ENCODE measurements around the gene YBEY.

YBEY gene

DNA sequence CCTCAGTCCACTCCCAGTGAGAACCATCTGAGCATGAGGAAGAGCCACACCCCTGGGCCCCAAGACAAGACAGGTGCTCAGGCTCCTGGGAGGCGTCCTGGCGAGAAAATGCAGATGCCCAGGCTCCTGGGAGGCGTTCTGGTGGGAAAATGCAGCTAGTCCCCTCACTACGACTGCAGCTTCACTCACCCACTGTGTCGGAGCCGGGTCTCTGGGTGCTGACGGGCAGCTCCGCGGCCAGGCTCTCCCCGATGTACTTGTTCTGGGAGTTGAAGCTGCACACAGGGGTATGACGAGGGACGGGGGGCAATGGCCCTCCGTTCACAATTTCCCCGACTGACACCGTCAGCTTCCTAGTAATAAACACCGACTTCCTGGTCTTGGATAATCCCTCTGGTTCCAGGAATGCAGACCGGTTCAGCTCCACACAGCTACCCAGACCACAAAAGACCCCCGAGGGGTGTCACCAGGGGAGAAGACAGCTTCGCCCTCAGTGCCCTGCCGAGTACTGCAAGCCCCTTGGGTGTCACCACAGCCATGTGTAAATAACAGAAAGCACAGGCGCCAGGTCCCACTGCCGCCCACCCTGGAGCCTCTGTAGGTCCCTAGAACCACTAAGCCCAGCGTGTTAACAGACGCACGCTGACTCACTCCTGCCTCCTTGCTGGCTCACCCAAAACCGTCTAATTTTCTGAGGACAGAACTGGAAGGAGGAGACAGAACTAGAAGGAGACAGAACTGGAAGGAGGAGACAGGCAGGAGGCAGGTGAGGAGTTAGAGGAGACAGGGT lies 20.2 kb upstream of the YBEY start:
- DNase-seq, result no peak

DNA sequence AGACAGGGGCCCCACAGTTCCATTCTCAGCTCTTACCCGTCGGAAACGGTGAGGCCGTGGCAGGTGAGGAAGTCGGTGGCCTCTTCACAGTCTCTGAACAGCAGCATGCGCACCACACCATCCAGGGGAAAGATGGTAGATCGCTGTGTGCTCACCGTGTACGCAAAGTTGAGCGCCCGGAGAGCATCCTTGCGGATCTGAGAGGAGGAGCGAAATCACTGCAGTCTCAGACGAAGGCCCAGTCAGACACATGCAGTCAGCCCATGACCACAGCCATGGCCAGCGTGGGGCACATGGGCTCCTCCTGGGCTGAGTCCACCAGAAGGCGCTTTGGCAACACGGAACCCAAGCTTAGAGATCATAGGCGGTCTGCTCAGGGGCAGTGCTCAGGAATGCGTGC lies 19.2 kb upstream of the YBEY start:
- DNase-seq, result no peak

DNA sequence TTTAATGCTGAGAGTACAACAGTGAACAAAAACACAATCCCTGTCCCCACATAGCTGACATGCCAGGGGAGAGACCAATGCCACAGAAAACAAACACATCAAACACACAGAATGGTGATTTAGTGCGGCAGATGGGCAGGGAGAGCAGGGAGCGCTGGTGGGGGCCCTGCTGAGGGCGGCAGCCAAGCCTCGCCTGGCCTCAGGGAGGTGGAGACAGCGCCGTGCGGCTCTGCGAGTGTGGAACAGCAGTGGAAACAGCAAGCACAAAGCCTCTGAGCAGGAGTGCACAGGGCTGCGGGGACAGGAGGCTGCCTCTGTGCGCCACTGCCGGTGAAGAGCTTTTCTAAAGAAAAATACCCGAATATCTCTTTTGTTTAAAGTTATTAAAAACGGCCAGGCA lies 17.8 kb upstream of the YBEY start:
- no peak for DNase-seq

DNA sequence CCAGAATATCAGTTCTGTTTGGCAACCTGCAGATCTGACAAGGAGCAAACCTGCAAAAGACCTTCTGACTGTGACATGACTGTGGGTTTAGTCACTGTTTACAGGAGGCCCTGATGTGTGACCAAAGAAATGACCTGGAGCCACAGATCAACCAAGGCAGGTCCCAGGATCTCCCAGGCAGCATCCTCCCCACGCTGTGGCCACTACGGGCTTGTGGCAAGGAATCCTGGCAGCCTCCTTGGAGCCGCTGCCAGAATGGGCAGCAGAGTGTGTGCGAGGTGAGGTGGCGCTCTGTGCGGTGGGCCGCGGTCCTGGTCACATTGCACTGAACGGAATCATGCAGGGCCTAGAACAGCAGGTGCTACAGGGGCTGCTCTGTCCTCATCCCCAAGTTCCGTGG lies 16.7 kb upstream of the YBEY start:
- DNase-seq, result no peak

DNA sequence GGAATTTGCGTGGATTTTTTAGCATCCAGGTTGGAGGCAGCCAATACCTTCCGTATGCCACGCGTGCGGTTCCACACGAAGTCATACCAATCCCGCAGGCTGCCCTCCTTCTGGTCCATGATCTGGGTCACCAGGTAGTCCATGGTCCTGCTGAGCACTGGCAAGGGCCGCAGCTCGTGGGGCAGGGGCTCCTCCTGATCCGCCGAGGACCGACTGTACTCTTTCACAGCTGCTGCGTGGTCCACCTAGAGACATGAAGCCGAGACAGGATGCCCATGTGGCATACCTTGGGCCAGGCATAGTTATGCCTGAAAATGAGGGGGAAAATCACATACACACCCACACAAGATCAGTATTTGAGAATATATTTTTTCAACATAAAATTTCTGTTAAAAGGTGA lies 12.8 kb upstream of the YBEY start:
- no peak for DNase-seq

DNA sequence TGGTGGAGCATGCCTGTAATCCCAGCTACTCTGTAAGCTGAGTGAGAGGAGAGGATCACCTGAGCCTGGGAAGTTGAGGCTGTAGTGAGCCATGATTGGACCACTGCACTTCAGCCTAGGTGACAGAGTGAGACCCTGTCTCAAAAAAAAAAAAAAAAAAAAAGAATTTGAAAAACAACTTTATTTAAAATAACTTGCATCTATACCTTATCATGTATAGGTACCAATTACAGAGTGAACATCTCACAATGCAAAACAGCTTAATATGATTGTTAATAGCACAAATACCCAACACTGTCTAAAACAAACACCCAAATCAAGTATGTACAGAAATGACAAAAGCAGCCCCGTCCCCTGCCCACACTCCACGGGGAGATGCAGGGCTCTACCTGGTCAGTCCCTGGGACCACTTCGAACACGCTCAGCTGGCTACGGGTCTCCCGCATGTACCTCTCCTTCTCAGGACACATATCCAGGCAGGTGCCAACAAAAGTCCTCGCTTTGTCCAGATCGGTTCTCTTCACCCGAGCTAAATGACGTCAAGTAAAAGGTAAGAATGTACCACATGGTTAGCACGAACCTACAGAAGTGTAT lies 11.2 kb upstream of the YBEY start:
- no peak for DNase-seq

DNA sequence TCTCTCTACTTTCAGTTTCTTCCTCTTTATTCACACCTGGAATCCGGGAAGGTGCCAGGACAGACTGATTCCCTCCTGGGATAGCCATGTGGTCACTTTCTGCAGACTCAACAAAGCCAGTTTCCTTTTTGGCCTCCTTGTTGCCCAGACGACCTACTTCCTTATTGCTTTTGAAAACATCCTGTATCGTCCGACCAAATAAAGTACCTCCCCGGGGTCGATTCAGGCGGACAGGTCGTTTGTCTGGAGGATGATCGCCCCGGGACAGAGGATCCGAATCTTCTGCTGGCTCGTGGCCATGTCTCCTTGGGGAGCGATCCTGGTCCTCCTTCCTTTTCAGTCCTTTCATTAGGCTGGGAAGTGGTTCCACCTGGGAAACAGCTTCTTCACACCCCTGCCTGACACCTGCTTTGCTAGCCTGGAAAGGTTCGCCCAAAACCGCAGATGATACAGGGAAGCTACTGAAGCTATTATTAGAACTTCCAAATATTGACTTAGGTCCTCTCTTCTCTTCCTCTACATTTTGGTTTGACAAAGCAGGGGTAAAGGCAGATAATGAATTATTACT lies 2.0 kb upstream of the YBEY start:
- DNase-seq, result no peak

DNA sequence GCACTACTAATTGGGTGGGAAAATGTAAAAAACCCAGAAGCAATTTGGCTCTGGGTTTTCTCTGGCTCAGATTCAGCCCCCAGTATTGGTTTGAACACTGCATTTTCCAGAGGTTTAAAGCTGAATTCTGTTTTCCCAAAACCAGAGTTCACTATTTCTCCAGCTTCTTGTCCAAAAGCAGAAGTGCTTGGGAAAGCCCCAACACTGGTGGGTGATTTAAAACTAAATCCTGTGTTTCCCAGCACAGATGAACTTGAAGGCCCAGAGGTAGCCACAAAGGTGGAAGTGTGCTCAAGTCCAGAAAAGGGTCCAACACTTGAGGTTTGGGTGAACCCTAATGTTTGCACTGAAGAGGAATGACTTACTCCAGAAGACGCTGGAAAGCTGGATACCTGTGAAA lies 1.4 kb upstream of the YBEY start:
- DNase-seq, result no peak

DNA sequence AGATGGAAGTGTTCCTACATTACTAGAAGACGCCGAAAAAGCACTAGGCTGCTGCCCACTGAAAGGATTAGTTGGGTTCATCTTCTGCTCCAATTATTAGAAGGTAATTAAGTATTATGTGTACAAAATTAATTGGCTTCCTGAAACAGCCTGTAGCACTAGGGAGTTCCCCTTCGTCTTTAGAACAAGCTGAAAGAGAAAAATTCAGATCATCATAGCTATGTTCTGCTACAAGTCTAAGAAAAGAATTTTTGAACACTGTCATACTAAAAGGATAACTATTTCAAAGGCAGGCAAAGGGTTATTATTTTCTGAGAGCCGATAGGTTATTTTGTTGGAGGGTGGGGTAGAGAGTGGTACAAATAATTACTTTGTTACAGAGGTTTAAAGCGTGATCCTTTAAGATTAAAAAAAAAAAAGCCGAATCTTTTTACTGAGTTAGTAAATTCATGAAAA lies 908 bp upstream of the YBEY start, which contains the start of gene MCM3AP:
TSS of gene MCM3AP (minus strand) at position 406 of the 456 bp plus-strand sequence. CDS start at position 81, 325 bp downstream.
- no peak for DNase-seq

DNA sequence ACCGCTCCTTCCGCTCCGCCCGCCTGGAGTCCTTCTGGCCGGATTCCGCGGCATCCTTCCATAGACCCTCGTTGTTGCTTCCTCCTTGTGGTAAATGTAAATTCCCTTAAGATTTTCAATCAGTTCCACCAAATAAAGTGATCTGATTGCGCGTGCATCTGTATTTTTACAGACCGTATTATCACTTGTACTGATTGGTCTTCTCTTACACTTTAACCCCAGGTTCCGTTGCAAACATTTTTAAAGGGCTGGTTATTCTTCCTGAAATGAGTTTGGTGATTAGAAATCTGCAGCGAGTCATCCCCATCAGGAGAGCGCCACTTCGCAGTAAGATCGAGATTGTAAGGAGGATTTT lies 483 bp downstream of the YBEY start:
- no peak for DNase-seq

DNA sequence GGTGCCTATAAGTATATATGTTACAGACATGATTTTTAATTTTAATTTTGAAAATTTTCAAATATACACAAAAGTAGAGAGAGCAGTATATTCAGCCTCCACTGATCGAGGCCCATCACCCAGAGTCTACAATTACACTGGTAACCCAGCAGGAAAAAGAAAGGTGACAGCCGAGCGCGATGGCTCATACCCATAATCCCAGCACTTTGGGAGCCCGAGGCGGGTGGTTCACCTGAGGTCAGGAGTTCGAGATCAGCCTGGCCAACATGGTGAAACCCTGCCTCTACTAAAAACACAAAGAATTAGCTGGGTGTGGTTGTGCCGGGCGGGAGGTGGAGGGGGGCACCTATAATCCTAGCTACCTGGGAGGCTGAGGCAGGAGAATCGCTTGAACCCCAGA lies 1.4 kb downstream of the YBEY start:
- no peak for DNase-seq

DNA sequence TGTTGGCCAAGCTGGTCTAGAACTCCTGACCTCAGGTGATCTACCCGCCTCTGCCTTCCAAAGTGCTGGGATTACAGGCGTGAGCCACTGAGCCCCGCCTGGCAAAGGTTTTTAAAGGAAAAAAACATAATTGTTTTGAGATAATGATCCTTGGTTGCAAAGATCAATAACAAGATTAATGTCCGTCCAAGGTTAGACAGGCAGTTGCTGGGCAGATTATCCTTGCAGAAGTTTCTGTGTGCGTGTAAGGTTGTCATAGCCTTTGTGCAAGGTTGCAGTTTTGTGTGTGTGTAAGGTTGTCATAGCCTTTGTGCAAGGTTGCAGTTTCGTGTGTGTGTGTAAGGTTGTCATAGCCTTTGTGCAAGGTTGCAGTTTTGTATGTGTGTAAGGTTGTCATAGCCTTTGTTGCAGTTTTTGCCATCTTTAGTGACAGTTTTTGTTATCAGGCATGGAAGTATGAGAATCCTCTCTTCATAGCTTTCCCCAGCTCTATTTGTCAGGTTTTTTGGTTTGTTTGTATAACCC lies 3.6 kb downstream of the YBEY start:
- DNase-seq, result no peak

DNA sequence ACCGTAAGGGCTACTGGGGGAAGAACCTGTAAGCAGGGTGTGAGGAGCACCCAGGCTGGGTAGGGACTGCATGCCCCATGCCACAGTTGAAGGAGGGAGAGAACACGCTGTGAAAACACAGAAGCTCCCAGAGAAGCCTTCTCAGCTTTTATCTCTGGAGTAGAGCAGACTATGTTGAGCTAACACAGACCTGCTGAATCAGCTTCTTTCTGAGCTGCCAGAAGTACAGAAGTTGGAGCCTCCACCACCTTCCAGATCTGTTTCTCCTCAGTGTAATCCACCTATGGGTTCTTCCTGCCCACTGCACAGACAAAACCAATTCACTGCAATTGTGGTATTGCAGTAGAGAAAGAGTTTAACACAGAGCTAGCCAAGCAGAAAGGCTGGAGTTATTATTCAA lies 5.4 kb downstream of the YBEY start:
- DNase-seq, result no peak

DNA sequence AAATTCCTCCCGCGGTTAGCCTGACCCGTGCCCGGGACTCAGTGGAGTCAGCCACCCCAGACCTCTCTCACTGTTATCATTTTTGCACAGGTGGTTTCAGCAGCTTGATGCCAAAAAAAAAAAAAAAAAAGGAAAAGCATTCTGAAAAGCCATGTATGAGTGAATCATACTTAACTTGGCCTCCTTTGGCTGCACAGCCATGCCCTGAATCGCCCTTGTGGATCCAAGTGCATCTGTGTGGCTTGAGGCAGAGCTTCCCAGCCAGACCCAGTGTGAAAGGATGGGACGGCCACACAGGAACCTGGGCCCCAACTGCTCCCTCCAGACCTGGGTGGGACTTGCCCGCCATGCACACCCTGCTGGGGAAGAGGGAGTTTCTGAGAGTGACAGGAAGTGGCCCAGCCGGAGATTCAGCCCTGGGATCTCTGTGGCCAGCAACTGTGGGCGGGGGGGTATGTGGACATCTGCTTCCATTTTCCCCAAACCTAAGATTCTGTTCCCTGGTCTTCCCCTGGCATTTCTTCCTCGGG lies 8.6 kb downstream of the YBEY start:
- DNase-seq, result no peak

DNA sequence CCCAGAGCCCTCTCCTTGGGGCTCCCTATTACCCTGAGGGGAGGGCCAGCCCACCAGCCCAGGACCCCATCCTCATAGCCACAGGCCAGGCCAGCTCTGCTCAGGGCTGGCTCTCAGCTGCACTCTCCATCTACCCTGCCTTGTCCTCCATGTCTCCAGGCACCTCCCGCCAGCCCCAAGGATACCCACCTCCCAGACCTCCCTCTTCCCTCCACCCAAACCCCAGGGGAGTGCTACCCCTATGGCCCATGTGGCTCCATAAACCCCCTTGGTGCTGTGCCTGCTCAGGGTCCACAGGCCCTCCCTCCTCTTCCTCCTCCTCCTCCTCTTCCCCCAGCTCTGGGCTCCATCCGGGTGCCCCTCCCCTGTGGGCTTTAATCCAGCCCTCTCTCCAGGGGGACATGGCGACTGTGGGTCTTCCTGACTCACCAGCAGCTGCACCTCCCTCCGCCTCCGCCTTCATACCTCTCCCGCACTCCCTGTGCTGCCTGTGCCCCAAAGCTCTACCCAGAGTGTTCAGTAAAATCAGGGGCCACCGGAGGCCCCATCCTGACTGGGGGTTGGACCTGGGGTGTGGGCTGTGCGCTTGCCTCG lies 9.1 kb downstream of the YBEY start:
- DNase-seq, result no peak

DNA sequence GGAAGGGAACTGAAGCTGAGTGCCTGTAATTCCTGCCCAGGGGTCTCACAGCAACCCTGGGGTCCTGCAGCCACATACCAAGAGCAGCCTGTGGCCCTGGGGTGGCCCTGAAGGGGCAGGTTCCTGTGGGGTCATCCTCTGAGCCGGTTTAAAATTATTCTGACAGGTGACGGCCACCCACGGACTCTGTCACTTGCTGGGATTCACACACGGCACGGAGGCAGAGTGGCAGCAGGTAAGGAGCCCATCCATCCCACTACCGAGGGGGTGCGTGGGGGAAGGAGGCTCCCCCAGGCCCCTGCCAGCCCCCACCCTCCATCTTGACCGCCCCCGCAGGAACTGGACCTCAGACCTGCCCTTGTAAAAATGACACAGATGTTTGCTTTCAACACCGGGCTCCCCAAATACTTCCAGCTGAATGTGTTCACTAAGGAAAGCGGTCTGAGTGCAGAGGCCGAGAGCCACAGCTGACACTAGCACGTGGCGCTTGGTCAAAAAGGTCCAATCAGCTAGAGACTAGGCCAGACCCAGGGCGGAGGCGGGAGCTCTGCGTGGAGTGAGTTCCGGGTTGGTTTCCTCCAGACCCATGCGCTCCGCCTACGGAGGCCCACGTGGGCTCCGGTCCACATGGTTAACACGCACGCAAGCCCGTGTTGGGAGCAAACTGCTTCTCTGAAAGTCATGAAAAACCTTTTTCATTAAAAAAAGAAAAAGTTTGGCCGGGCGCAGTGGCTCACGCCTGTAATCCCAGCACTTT lies 10.0 kb downstream of the YBEY start:
- DNase-seq, result no peak

DNA sequence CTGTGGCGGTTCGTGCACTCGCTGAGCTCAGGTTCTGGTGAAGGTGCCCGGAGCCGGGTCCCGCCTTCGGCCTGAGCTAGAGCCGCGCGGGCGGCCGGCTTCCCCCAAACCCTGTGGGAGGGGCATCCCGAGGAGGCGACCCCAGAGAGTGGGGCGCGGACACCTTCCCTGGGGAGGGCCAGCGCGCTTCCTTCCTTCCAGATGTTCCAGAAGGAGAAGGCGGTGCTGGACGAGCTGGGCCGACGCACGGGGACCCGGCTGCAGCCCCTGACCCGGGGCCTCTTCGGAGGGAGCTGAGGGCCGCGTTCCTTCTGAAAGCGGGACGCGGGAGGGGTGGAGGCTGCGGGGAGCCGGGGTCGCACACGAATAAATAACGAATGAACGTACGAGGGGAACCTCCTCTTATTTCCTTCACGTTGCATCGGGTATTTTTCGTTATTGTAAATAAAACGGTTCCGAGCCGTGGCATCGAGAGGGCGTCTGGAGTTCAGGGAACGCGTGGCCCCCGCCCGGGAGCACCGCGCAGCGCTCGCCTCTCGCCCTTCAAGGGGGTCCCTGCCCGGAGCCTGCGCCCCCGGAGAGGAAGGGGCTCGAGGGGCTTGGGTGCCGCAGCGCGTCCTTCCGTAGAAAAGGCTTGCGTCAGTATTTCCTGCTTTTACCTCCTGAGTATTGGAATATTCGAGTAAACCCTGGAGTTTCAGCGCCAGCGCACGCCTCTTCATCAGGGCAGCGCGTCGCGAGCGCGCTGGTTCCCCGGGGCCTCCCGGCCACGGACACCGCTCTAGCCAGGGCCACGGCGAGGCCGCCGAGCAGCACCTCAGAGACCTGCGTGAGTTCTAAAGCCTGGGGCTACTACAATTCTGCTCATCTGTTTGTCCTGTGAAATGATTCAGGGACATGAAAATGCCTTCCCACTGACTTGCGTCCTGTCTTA lies 11.5 kb downstream of the YBEY start:
- peak; percentile 50 for DNase-seq

DNA sequence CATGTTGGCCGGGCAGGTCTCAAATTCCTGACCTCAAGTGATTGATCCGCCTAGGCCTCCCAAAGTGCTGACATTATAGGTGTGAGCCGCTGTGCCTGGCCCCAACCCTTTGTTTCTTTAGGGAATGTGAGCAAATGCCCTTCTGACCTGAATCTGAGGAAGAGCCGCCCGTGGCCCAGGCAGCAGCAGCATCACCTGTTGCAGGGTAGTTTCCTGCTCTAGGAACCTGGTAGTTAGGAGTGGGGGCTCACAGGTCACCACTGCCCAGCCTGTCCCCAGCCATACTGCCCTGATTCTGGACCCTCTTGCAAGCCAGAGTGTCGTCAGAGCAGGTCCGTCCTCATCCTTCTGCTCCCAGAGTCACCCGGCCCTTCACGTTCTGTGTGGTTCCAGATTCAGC lies 13.0 kb downstream of the YBEY start:
- no peak for DNase-seq

DNA sequence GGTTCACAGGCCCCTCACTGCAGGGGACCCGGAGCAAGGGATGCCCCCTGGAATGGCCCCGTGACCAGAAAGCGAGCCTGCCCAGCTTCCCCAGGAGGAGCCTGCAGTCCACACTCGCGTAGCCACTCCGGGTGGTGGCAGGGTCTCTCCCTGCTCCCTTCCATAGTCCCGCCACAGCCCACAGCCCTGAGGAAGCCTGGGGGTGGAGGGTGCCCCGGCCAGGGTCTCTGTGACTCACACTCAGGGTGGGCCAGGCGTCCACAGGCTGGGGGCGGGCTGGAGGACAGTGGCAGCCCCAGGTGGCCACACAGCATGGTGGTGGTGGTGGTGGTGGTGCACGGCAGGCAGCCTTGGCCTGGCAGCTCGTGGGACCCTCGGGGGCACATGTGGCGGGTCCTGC lies 15.6 kb downstream of the YBEY start:
- no peak for DNase-seq

DNA sequence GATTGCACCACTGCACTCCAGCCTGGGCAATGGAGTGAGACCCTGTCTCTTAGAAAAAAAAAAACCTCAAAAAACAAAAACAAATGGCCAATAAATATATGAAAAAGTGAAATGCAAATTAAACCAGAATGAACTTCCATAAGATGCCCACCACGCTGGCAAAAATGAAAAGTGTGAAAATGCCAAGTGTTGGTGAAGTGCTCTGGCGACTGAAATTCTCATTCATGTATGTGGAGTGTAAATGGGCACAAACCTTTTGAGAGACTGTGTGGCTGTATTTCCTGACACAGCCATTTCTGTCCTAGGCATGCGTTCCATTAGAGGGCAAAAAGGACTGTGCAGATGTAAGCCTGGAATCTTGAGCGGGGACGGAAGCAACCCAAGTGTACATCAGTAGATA lies 18.3 kb downstream of the YBEY start:
- no peak for DNase-seq

DNA sequence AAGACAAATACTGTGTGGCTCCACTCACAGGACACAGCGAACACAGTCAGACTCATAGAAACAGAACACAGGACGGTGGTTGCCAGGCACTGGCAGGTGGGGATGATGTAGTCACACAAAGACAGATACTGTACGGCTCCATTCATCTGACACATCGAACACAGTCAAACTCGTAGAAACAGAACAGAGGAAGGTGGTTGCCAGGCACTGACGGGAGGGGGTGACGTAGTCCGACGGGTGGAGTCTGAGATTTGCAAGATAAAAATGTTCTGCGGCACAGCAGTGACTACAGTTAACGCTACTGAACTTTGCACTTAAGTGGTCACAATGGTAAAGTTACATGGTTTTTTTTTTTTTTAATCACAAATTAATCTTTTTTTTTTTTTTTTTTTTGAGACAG lies 18.8 kb downstream of the YBEY start:
- DNase-seq, result no peak

DNA sequence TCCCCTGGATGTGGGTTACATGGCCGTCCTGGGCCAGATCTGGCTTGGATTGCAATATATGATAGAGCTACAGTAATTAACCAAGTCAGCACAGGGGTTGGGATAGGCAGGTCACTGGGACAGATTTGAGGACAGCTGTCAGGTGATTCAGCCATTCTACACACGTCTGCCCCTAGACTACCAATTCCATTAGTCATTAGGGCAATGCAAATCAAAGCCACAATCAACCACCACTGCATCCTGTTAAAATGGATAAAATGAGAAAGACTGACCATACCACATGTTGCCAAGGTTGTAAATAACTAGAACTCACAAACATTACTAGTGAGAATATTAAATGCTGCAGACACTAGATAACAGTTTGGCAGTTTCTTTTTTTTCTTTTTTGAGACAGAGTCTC lies 21.5 kb downstream of the YBEY start:
- no peak for DNase-seq

Measured in NCI-H2171 treated with DMSO at 0.1 percent for 48 hours (cell line).